Lung microvascular endothelial cell (primary cell): ENCODE results near the gene CBY1. TPM values are rescaled to one million over a fixed set of nuclear protein-coding genes. Genes with fewer than 3 reads are reported as not detected.

Experiments
- DNase-seq, 2 donors: peaks; one replicate each; pipeline versions ENCODE4 v3.0.0 to v3.0.0-alpha.2; 2010; ENCODE audit warnings: low read depth in 2 of 2
- total RNA-seq: library from RNA; depleted of rRNA; stranded (reverse); fragments of >200 nt; gene quantifications from 2 replicates; pipeline ENCODE4 v1.2.1, GENCODE V29; 2014

Gene CBY1
- total RNA-seq, 1 donor from 2014 or later: 15.7 TPM

- DNase-seq: peak; percentile 95 to 98
These were observed 44.6 kb downstream of the CBY1 start, which contains the start of gene JOSD1 for GRCh38 chr22:38700789-38701628. Gene JOSD1 (minus strand): TSS chr22:38700943. CDS start chr22:38699987, 956 bp downstream.

- DNase-seq: peak in 1 of 2 donors; percentile 11
These were observed 48.3 kb downstream of the CBY1 start for GRCh38 chr22:38704654-38705234.

- DNase-seq: peak; percentile 100
These were observed 49.0 kb downstream of the CBY1 start, which contains the start of gene GTPBP1 for GRCh38 chr22:38705235-38706100. Gene GTPBP1 (plus strand): TSS chr22:38705944. CDS start chr22:38705956, 12 bp downstream.

- DNase-seq: peak; percentile 48 to 51
These were observed 49.9 kb downstream of the CBY1 start for GRCh38 chr22:38706101-38706900.

GRCh38 chr22:38706901-38707195 is 50.4 kb downstream of the CBY1 start:
- DNase-seq: no peak

- peak in 1 of 2 donors; percentile 53 for DNase-seq
These were observed 50.9 kb downstream of the CBY1 start for GRCh38 chr22:38707346-38707745.

GRCh38 chr22:38707984-38708383 is 51.5 kb downstream of the CBY1 start:
- DNase-seq: no peak

- DNase-seq: peak in 1 of 2 donors; percentile 25
These were observed 52.9 kb downstream of the CBY1 start for GRCh38 chr22:38709306-38709705.

GRCh38 chr22:38710351-38710750 is 53.9 kb downstream of the CBY1 start:
- DNase-seq: no peak

- no peak for DNase-seq
These were observed 54.4 kb downstream of the CBY1 start for GRCh38 chr22:38710866-38711265.

GRCh38 chr22:38712486-38713207 is 56.2 kb downstream of the CBY1 start:
- DNase-seq: no peak

GRCh38 chr22:38713921-38714320 is 57.5 kb downstream of the CBY1 start:
- DNase-seq: peak in 1 of 2 donors; percentile 43

- DNase-seq: no peak
These were observed 58.8 kb downstream of the CBY1 start for GRCh38 chr22:38715176-38715764.

GRCh38 chr22:38715852-38716251 is 59.4 kb downstream of the CBY1 start:
- no peak for DNase-seq

- no peak for DNase-seq
These were observed 59.8 kb downstream of the CBY1 start for GRCh38 chr22:38716271-38716670.

- DNase-seq: no peak
These were observed 60.4 kb downstream of the CBY1 start for GRCh38 chr22:38716826-38717225.

GRCh38 chr22:38717244-38717643 is 60.8 kb downstream of the CBY1 start:
- no peak for DNase-seq

GRCh38 chr22:38718414-38718813 is 62.0 kb downstream of the CBY1 start:
- peak; percentile 74 to 85 for DNase-seq

GRCh38 chr22:38719196-38719595 is 62.8 kb downstream of the CBY1 start:
- DNase-seq: no peak

GRCh38 chr22:38720350-38720749 is 63.9 kb downstream of the CBY1 start:
- DNase-seq: no peak
